ENCODE results near the gene SLC4A7.

DNA sequence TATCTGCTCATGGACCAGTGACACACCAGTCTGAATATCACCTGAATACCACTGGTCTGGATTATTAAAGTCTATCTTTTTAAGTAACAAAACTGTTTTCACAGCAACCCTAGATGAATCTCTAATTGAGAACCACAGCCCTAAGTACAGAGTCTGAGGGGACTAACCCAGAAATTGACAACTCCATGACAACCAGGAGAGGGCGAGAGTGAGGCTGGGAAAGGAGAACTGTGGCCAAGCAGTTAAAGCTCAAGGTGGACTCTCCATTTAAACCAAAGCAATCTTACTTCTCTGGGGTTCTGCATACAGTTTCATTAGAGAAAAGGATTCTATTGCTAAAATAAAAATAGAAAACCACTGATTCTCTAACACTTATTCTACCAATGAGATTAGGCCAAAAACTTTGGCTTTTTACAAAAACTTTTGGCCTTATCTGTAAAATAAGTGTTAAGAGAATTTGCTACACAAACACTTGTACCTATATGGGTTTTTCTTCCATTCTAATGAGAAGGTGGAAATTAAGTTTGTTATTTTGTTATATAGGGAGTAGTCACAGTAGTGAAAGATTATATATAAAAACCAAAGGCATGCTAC is 126.4 kb downstream of the SLC4A7 start:
- TF ChIP-seq, protein P1, sequence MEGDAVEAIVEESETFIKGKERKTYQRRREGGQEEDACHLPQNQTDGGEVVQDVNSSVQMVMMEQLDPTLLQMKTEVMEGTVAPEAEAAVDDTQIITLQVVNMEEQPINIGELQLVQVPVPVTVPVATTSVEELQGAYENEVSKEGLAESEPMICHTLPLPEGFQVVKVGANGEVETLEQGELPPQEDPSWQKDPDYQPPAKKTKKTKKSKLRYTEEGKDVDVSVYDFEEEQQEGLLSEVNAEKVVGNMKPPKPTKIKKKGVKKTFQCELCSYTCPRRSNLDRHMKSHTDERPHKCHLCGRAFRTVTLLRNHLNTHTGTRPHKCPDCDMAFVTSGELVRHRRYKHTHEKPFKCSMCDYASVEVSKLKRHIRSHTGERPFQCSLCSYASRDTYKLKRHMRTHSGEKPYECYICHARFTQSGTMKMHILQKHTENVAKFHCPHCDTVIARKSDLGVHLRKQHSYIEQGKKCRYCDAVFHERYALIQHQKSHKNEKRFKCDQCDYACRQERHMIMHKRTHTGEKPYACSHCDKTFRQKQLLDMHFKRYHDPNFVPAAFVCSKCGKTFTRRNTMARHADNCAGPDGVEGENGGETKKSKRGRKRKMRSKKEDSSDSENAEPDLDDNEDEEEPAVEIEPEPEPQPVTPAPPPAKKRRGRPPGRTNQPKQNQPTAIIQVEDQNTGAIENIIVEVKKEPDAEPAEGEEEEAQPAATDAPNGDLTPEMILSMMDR (IDR thresholded peaks at IDR 0.05; ENCODE audit: insufficient read depth, low read length), result peak; percentile 77
- TF ChIP-seq, protein P2, sequence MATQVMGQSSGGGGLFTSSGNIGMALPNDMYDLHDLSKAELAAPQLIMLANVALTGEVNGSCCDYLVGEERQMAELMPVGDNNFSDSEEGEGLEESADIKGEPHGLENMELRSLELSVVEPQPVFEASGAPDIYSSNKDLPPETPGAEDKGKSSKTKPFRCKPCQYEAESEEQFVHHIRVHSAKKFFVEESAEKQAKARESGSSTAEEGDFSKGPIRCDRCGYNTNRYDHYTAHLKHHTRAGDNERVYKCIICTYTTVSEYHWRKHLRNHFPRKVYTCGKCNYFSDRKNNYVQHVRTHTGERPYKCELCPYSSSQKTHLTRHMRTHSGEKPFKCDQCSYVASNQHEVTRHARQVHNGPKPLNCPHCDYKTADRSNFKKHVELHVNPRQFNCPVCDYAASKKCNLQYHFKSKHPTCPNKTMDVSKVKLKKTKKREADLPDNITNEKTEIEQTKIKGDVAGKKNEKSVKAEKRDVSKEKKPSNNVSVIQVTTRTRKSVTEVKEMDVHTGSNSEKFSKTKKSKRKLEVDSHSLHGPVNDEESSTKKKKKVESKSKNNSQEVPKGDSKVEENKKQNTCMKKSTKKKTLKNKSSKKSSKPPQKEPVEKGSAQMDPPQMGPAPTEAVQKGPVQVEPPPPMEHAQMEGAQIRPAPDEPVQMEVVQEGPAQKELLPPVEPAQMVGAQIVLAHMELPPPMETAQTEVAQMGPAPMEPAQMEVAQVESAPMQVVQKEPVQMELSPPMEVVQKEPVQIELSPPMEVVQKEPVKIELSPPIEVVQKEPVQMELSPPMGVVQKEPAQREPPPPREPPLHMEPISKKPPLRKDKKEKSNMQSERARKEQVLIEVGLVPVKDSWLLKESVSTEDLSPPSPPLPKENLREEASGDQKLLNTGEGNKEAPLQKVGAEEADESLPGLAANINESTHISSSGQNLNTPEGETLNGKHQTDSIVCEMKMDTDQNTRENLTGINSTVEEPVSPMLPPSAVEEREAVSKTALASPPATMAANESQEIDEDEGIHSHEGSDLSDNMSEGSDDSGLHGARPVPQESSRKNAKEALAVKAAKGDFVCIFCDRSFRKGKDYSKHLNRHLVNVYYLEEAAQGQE (IDR thresholded peaks at IDR 0.05; ENCODE audit: insufficient replicate concordance, low read depth), result no peak
- TF ChIP-seq GABPA (IDR thresholded peaks at IDR 0.05; ENCODE audit: low read depth), result no peak
- no peak for TF ChIP-seq POLR2AphosphoS5 (IDR thresholded peaks at IDR 0.05; ENCODE audit: low read depth)
- TF ChIP-seq SPI1 (IDR thresholded peaks at IDR 0.05; ENCODE audit: borderline replicate concordance, low read depth), result peak; percentile 57; the same call in 1 of the 2 replicates

Measured in HL-60 (cell line).